HL-60/S4 (cell line): ENCODE results near the gene ZBTB46.

Experiments
- in situ Hi-C: fragments of 300-500 bp; cut with MboI; formaldehyde crosslinking; loops from 2 replicates; pipeline ENCODE4 v1.14.3; 2022; ENCODE audit warnings: low sequenced_read_pairs

ZBTB46 gene

GRCh38 chr20:63707558-63708300, 123.3 kb downstream of the ZBTB46 start, which contains the start of the genes ARFRP1 and ZGPAT:
TSS of gene ARFRP1 (minus strand) at chr20:63707976. CDS start at chr20:63707091, 885 bp downstream.
TSS of gene ZGPAT (plus strand) at chr20:63708039. CDS start at chr20:63708581, 542 bp downstream.
- in situ Hi-C loops, result no loop called here

- in situ Hi-C loops, result no loop called here
Observed at GRCh38 chr20:63706852-63707557, 124.1 kb downstream of the ZBTB46 start.

GRCh38 chr20:63706027-63706695, 124.9 kb downstream of the ZBTB46 start:
- in situ Hi-C loops, result no loop called here

DNA sequence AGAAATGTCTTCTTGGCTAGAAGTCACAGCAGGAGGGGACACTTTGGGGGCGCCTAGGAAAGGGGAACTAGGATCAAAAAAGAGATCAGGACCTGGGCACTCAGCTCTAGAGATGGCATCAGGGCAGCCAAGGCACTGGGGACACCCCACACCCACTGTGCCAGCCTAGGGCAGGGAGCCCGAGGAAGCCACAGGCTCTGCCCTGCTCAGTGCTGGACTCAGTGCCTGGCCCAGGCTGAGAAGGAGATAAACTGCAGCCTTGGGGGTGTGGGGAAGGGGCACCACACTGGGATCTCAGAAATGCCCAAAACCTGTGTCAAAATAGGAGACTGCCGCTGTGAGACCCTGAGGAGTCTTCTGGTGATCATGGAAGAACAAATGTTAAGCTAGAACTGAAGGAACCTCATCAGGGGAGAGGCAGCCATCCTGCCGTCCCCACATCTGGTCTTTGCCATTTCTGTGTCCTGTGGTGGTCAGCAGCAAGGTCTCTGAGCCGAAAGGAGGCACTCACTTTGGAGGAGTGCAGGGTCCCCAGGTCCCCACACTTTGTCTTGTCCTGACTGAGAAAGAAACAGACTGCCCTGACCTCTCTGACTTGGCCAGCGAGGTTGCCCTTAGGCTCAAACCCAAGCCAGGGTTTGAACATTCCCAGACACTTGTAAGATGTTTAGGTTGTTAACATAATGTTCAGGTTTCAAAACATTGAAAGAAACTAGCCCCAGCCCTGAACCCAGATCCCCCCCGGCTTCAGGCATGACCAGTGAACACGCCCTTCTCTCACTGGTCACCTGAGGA, 125.6 kb downstream of the ZBTB46 start:
- in situ Hi-C loops, result no loop called here

DNA sequence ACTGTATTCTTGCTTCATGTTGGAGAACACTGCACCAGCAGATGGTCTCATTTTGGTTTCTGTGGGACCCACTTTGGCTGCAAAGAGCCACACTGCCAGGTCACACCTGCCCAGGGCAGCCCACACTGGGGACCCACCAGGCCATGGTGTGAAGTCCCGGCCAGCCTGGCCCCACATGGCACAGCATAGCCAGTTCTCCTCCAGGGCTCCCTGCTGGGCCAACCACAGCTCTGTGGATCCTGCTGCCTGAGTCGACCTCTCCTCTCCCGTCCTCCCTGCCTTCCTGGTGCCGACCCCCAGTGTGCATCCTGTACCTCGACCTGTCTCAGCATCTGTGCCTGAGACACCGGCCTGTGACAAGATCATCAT, 126.3 kb downstream of the ZBTB46 start:
- in situ Hi-C loops, result no loop called here

GRCh38 chr20:63703976-63704748, 126.9 kb downstream of the ZBTB46 start:
- in situ Hi-C loops, result no loop called here

- in situ Hi-C loops, result no loop called here
Observed at GRCh38 chr20:63703471-63703975, 127.5 kb downstream of the ZBTB46 start.

DNA sequence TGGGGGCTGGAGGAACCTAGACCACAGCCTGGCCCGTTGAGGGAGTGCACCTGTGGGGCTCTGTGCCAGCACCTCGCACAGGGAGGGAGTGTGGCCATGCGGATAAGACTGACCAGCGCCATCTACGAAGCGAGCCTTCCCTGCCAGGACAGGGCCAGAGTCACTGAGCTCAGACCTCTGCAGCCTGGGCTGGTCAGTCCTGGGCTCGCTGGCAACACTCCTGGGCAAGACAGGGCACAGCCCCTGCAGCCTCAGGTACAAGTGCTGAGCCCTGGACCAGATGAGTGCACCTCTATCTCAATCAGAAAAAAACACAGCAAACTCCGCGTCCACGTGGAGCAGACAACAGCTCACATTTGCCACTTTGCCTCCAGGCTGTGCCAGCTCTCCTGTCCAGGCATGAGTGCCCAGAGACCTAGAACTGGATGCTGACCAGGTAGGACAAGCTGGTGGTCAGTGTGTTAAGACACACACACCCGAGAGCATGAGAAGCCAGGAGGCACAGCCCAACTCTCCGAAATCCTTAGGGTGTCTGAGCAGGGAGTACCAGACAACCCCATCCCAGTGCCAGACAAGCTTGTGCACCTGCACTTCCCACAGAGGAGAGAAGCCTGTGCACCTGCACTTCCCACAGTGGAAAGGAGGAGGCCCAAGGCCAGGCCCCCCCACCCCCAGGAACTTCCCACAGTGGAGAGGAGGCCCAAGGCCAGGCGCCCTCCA, 128.2 kb downstream of the ZBTB46 start:
- in situ Hi-C loops, result no loop called here

GRCh38 chr20:63702036-63702665, 128.9 kb downstream of the ZBTB46 start:
- in situ Hi-C loops, result no loop called here

DNA sequence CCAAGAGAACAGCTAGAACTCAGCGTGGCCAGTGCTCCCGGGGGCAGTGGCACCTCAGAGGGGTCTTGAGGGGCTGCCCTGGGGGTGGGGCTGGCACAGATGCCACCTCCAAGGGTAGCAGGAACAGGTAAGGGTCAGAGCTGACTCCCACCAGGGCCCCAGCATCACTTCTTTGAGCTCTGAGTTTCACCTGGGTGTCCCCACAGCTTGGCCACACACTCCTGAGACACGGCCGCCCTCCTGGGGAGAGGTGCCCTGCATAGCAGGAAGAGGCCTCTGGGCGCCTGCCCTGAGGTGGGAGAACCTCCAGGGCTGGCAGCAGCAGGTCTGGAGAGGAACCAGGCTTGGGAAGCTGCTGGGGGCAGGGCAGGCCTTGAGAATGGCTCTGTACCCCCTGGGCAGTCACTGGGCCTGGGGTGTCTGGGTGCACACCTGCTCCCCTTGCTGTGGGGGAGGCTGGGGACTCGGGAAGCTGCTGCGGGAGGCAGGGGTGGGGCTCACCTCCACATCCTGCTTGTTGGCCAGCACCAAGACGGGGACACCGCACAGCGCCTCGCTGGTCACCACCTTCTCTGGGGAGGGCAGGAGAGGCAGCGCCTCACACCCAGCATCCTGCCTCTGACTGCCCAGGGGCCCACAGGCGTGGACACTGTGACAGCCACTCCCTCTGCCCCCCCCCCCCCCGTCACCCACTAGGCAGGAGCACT, 129.6 kb downstream of the ZBTB46 start:
- in situ Hi-C loops, result no loop called here

GRCh38 chr20:63701051-63701328, 130.1 kb downstream of the ZBTB46 start:
- in situ Hi-C loops, result no loop called here

DNA sequence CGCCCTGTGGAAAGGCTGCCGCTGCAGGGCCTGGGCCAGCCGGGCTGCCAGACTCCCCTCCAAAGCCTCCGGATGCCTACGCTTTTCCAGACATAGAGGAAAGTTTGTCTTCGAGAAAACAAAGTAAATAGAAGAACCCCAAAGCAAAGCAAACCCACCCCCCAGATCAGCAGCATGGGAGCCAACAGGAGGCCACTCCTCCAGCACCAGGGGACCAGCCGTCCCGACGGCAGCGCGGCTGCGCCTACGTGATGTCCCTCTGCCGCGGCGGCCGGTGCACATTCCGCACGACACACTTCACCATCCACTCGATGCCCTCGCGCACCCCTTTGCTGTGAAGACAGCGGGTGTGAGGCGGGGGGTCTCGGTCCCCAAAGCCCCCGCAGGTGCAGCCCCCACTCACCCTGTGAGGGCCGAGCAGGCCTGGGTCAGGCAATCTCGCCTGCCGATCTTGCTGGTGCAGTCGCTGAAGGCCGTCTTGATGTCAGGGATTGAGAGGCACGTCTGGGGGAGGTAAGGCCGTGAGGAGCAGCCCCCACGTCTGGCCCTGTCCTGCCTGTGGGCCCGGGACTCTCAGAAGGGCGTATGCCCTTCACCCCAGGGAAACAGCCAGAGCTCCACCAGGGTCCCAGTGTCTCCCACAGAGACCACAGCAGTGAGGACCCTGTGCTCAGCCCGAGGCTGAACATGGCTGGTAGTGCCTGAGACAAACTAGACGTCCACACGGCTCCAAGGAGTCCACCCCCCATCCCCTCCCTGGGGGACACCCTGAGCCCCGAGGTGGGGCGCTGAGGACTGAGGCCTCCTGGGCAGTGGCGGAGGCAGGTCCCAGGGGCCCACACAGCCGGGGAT, 130.6 kb downstream of the ZBTB46 start:
- in situ Hi-C loops, result no loop called here

DNA sequence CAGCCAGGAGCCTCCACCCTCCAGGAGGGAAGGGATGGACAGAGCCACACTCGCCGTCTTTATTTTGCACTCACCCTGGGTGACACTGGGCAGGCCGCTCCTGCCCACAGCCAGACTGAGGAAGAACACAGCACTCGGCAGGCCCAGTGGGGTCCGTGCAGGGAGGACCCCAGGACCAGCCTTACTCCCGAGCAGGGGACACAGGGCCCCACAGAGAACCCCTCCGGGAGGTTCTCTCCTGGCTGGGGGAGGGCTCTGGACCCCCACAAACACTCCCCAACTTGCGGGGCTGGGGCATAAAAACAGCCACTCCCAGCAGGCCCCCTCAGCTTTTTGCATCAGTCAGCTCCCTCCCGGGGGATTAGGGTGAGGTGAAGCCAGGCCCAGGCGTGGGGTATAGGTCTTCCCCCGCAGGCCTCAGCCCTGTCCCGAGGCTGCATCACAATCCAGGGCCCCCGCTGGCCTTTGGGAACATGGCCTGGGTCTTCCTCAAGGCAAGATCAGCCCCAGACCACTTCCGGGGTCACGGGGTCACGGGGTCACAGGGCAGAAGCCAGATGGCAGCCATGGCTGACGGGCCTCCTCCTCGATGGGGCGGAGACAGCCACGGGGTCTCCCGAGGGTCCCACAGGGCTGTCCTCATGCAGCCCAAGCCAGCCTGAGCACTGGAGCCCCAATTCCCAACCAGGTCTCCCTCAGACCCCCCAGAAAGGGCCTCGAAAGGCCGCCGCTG, 131.4 kb downstream of the ZBTB46 start:
- in situ Hi-C loops, result no loop called here

GRCh38 chr20:63698739-63699465, 132.2 kb downstream of the ZBTB46 start:
- in situ Hi-C loops, result no loop called here

- in situ Hi-C loops, result no loop called here
Observed at GRCh38 chr20:63697868-63698545, 133.1 kb downstream of the ZBTB46 start.
